GM18951 (cell line): ENCODE data around the gene CPVL.

Experiments
- POLR2A ChIP-seq: IDR thresholded peaks from 4 replicates; pipeline ENCODE4 v1.6.1; 2011; ENCODE audit warnings: mild to moderate bottlenecking; ENCODE audit not compliant: insufficient read length, insufficient read depth; ENCODE audit errors: extremely low read depth
- in situ Hi-C: fragments of 300-500 bp; cut with MboI; formaldehyde crosslinking; loops from one replicate; pipeline ENCODE4 v1.12.0; 2022; ENCODE audit warnings: low sequenced_read_pairs, mixed read lengths, inconsistent platforms; ENCODE audit not compliant: unreplicated experiment

The CPVL gene

GRCh38 chr7:29146888-29147609 is 712 bp upstream of the CPVL start:
- TF ChIP-seq POLR2A, result no peak
- in situ Hi-C loops, result no loop called here

- TF ChIP-seq POLR2A, result no peak
- in situ Hi-C loops, result no loop called here
These were observed 732 bp downstream of the CPVL start for GRCh38 chr7:29145553-29146056.

GRCh38 chr7:29143751-29144150 is 2.6 kb downstream of the CPVL start:
- TF ChIP-seq POLR2A, result no peak
- in situ Hi-C loops, result no loop called here

- in situ Hi-C loops, result no loop called here
These were observed 4.2 kb downstream of the CPVL start for GRCh38 chr7:29142021-29142727.

GRCh38 chr7:29140873-29141468 is 5.4 kb downstream of the CPVL start:
- in situ Hi-C loops, result no loop called here
- no peak for TF ChIP-seq POLR2A

More at GRCh38 chr7:29142021-29142727, 4.2 kb downstream of the CPVL start:
- TF ChIP-seq POLR2A, result no peak

- in situ Hi-C loops, result no loop called here
- no peak for TF ChIP-seq POLR2A
These were observed 6.5 kb downstream of the CPVL start for GRCh38 chr7:29139796-29140195.

- no peak for TF ChIP-seq POLR2A
- in situ Hi-C loops, result no loop called here
These were observed 7.1 kb downstream of the CPVL start for GRCh38 chr7:29139191-29139590.

GRCh38 chr7:29138588-29138987 is 7.7 kb downstream of the CPVL start:
- no peak for TF ChIP-seq POLR2A
- in situ Hi-C loops, result no loop called here

- no peak for TF ChIP-seq POLR2A
- in situ Hi-C loops, result no loop called here
These were observed 10.5 kb downstream of the CPVL start for GRCh38 chr7:29135846-29136245.

GRCh38 chr7:29132980-29133379 is 13.4 kb downstream of the CPVL start:
- no peak for TF ChIP-seq POLR2A
- in situ Hi-C loops, result no loop called here

GRCh38 chr7:29131678-29132077 is 14.7 kb downstream of the CPVL start:
- TF ChIP-seq POLR2A, result no peak
- in situ Hi-C loops, result no loop called here

GRCh38 chr7:29130096-29130495 is 16.2 kb downstream of the CPVL start:
- in situ Hi-C loops, result no loop called here
- TF ChIP-seq POLR2A, result no peak

- TF ChIP-seq POLR2A, result no peak
- in situ Hi-C loops, result no loop called here
These were observed 18.8 kb downstream of the CPVL start for GRCh38 chr7:29127527-29127926.
